ENCODE data around the gene TP53TG3E.
"Not testable (repeated sequence)": the region's sequence is repeated elsewhere in the genome, so short reads cannot be mapped to it uniquely, and the experiment has no call there.

The TP53TG3E gene

GRCh38 chr16:33304006-33304405, at the start of gene TP53TG3E:
TP53TG3E (plus strand) TSS chr16:33304306; CDS start chr16:33304374, 68 bp downstream.
- not testable (repeated sequence) for H3K27me3 ChIP-seq (ENCODE audit: insufficient read depth, insufficient read length); H3K4me3 ChIP-seq (ENCODE audit: insufficient read length, low read depth); DNase-seq (ENCODE audit: low read depth, low spot score); H3K36me3 ChIP-seq (ENCODE audit: insufficient read depth, insufficient read length, low read length); H3K9me3 ChIP-seq (ENCODE audit: insufficient read depth, low read length); H3K4me1 ChIP-seq (ENCODE audit: insufficient read depth, insufficient read length); H3K9ac ChIP-seq (ENCODE audit: insufficient read length, low read depth)

- not testable (repeated sequence) for H3K9ac ChIP-seq (ENCODE audit: insufficient read length, low read depth); H3K27me3 ChIP-seq (ENCODE audit: insufficient read depth, insufficient read length); DNase-seq (ENCODE audit: low read depth, low spot score); H3K36me3 ChIP-seq (ENCODE audit: insufficient read depth, insufficient read length, low read length); H3K9me3 ChIP-seq (ENCODE audit: insufficient read depth, low read length); H3K4me3 ChIP-seq (ENCODE audit: insufficient read length, low read depth); H3K4me1 ChIP-seq (ENCODE audit: insufficient read depth, insufficient read length)
Observed at GRCh38 chr16:33336226-33337012, 32.3 kb downstream of the TP53TG3E start.

GRCh38 chr16:33337627-33338542, 33.8 kb downstream of the TP53TG3E start:
- not testable (repeated sequence) for H3K9me3 ChIP-seq (ENCODE audit: insufficient read depth, low read length); H3K4me1 ChIP-seq (ENCODE audit: insufficient read depth, insufficient read length); H3K36me3 ChIP-seq (ENCODE audit: insufficient read depth, insufficient read length, low read length); H3K27me3 ChIP-seq (ENCODE audit: insufficient read depth, insufficient read length); H3K4me3 ChIP-seq (ENCODE audit: insufficient read length, low read depth); DNase-seq (ENCODE audit: low read depth, low spot score); H3K9ac ChIP-seq (ENCODE audit: insufficient read length, low read depth)

- H3K4me1 ChIP-seq (ENCODE audit: insufficient read depth, insufficient read length); H3K9me3 ChIP-seq (ENCODE audit: insufficient read depth, low read length); H3K36me3 ChIP-seq (ENCODE audit: insufficient read depth, insufficient read length, low read length); H3K9ac ChIP-seq (ENCODE audit: insufficient read length, low read depth); DNase-seq (ENCODE audit: low read depth, low spot score); H3K27me3 ChIP-seq (ENCODE audit: insufficient read depth, insufficient read length); H3K4me3 ChIP-seq (ENCODE audit: insufficient read length, low read depth): not testable (repeated sequence)
Observed at GRCh38 chr16:33338543-33338951, 34.4 kb downstream of the TP53TG3E start.

- H3K4me1 ChIP-seq (ENCODE audit: insufficient read depth, insufficient read length); H3K36me3 ChIP-seq (ENCODE audit: insufficient read depth, insufficient read length, low read length); H3K4me3 ChIP-seq (ENCODE audit: insufficient read length, low read depth); H3K9me3 ChIP-seq (ENCODE audit: insufficient read depth, low read length); DNase-seq (ENCODE audit: low read depth, low spot score); H3K9ac ChIP-seq (ENCODE audit: insufficient read length, low read depth); H3K27me3 ChIP-seq (ENCODE audit: insufficient read depth, insufficient read length): not testable (repeated sequence)
Observed at GRCh38 chr16:33339093-33340061, 35.3 kb downstream of the TP53TG3E start.

Measured in NT2/D1 (cell line).